B cell (primary cell): ENCODE results near the gene ACAP2.

Experiments used
- CTCF ChIP-seq: fragments of 200-600 bp; IDR thresholded peaks from one replicate; pipeline ENCODE4 v1.8.0; 2022; ENCODE audit warnings: antibody characterized with exemption, mild to moderate bottlenecking
- EZH2 ChIP-seq: IDR thresholded peaks from 2 replicates; pipeline ENCODE4 v1.6.1; 2012; ENCODE audit warnings: borderline replicate concordance, low read depth, mild to moderate bottlenecking, moderate library complexity, low read length; ENCODE audit not compliant: insufficient read depth, poor library complexity, severe bottlenecking

GRCh38 chr3:195245531-195245951, 197.3 kb downstream of the ACAP2 start:
- TF ChIP-seq CTCF: no peak
- no peak for TF ChIP-seq EZH2
